ENCODE measurements around the gene XAF1. TPM values are rescaled to one million over a fixed set of nuclear protein-coding genes. Genes with fewer than 3 reads are reported as not detected.

XAF1 gene
- total RNA-seq, result 129 TPM
- long read RNA-seq, transcript XAF1-202 (7 exons, 3,623 nt), result major isoform, 17 of 53 reads
- long read RNA-seq, partial matches to known transcripts, result 8 of 53 reads
- long read RNA-seq, other reads (novel, unspliced or antisense), result 26 of 53 reads

GRCh38 chr17:6755731-6756184 lies at the start of gene XAF1:
XAF1 (plus strand) TSS chr17:6756046; CDS start chr17:6756079, 33 bp downstream.
- peak; percentile 52 for DNase-seq
- H3K4me1 ChIP-seq, result peaks cover 57% of the 10 kb centered on the region

GRCh38 chr17:6706499-6706898 lies 49.3 kb upstream of the XAF1 start:
- no peak for TF ChIP-seq CTCF (IDR thresholded peaks at IDR 0.05)
- DNase-seq (no peak), ATAC-seq (no peak)

More at GRCh38 chr17:6755731-6756184, at the start of gene XAF1:
- intact Hi-C loops (cut with DNase I), result no loop called here
- no peaks in the 10 kb centered on the region for H3K27me3 ChIP-seq (ENCODE audit: low read depth)
- ATAC-seq, result peak; percentile 67 to 79
- H3K36me3 ChIP-seq, result peaks cover 20% of the 10 kb centered on the region
- no peak for TF ChIP-seq CTCF (IDR thresholded peaks at IDR 0.05)
- H3K27ac ChIP-seq, result peak within 1 kb of the TSS; percentile 84
- H3K4me3 ChIP-seq, result peak within 1 kb of the TSS; percentile 73
- no peaks in the 10 kb centered on the region for H3K9me3 ChIP-seq

GRCh38 chr17:6706996-6707395 lies 48.9 kb upstream of the XAF1 start:
- DNase-seq (no peak), ATAC-seq (no peak)
- H3K27ac ChIP-seq, result no peak overlapping the region
- H3K4me3 ChIP-seq, result no peak overlapping the region
- no peaks in the 10 kb centered on the region for H3K36me3 ChIP-seq
- no peaks in the 10 kb centered on the region for H3K9me3 ChIP-seq
- H3K27me3 ChIP-seq (ENCODE audit: low read depth), result peaks cover 16% of the 10 kb centered on the region
- TF ChIP-seq CTCF (IDR thresholded peaks at IDR 0.05), result no peak
- intact Hi-C loops (cut with DNase I), result no loop called here
- H3K4me1 ChIP-seq, result peaks cover under 1% of the 10 kb centered on the region

More at GRCh38 chr17:6706499-6706898, 49.3 kb upstream of the XAF1 start:
- H3K9me3 ChIP-seq, result no peaks in the 10 kb centered on the region
- no peaks in the 10 kb centered on the region for H3K36me3 ChIP-seq
- intact Hi-C loops (cut with DNase I), result no loop called here
- H3K27me3 ChIP-seq (ENCODE audit: low read depth), result peaks cover 13% of the 10 kb centered on the region
- H3K4me1 ChIP-seq, result no peaks in the 10 kb centered on the region
- H3K4me3 ChIP-seq, result no peak overlapping the region
- no peak overlapping the region for H3K27ac ChIP-seq

GRCh38 chr17:6708357-6708961 lies 47.4 kb upstream of the XAF1 start:
- DNase-seq, result no peak
- peaks cover 25% of the 10 kb centered on the region for H3K27me3 ChIP-seq (ENCODE audit: low read depth)
- H3K4me1 ChIP-seq, result peaks cover 15% of the 10 kb centered on the region
- H3K4me3 ChIP-seq, result no peak overlapping the region
- no peaks in the 10 kb centered on the region for H3K36me3 ChIP-seq
- no peak for ATAC-seq
- intact Hi-C loops (cut with DNase I), result no loop called here
- no peak for TF ChIP-seq CTCF (IDR thresholded peaks at IDR 0.05)
- no peak overlapping the region for H3K27ac ChIP-seq
- H3K9me3 ChIP-seq, result no peaks in the 10 kb centered on the region

GRCh38 chr17:6710317-6710716 lies 45.5 kb upstream of the XAF1 start:
- Histone ChIP-seq H3K27me3 (ENCODE audit: low read depth) (peaks cover 36% of the 10 kb centered on the region), H3K4me1 (peaks cover 20% of the 10 kb centered on the region), H3K4me3 (no peak overlapping the region), H3K36me3 (no peaks in the 10 kb centered on the region), H3K27ac (no peak overlapping the region), H3K9me3 (no peaks in the 10 kb centered on the region)
- no peak for TF ChIP-seq CTCF (IDR thresholded peaks at IDR 0.05)
- intact Hi-C loops (cut with DNase I), result no loop called here
- ATAC-seq (no peak), DNase-seq (no peak)
